MM.1S (cell line): Measurements from ENCODE around the gene EHBP1.
A peak's percentile ranks its signal among the peaks of the same experiment; 100 is the strongest.
"Not testable (repeated sequence)": the region's sequence is repeated elsewhere in the genome, so short reads cannot be mapped to it uniquely, and the experiment has no call there.

Experiments
- DNase-seq: peaks from one replicate; pipeline ENCODE4 v3.0.0-alpha.2; 2015
- H2AFZ ChIP-seq: fragments of 300-600 bp; sonication (generic); 2 replicates; pipeline ENCODE4 v1.6.0; 2016; ENCODE audit warnings: antibody characterized with exemption, low read length
- H3F3A ChIP-seq: fragments of 300-600 bp; sonication (generic); 2 replicates; pipeline ENCODE4 v1.6.1; 2016; ENCODE audit warnings: mild to moderate bottlenecking, antibody characterized with exemption, low read length, moderate library complexity, mixed read lengths; ENCODE audit not compliant: insufficient read depth
- H3K27ac ChIP-seq: fragments of 300-600 bp; sonication (generic); 2 replicates; pipeline ENCODE4 v1.5.1; 2016; ENCODE audit warnings: mild to moderate bottlenecking, low read length
- H3K27me3 ChIP-seq: fragments of 300-600 bp; sonication (generic); replicated peaks from 2 replicates; pipeline ENCODE4 v1.6.0; 2016; ENCODE audit warnings: low read length; ENCODE audit not compliant: insufficient read depth
- H3K36me3 ChIP-seq: fragments of 300-600 bp; sonication (generic); replicated peaks from 2 replicates; pipeline ENCODE4 v1.6.1; 2016; ENCODE audit warnings: mild to moderate bottlenecking, low read length, mixed read lengths; ENCODE audit not compliant: insufficient read depth
- H3K4me1 ChIP-seq: fragments of 300-600 bp; sonication (generic); 2 replicates; pipeline ENCODE4 v1.6.1; 2016; ENCODE audit warnings: low read length, mixed read lengths
- H3K4me2 ChIP-seq: fragments of 300-600 bp; sonication (generic); 2 replicates; pipeline ENCODE4 v1.6.0; 2016; ENCODE audit warnings: low read depth, low read length
- H3K4me3 ChIP-seq: fragments of 300-600 bp; sonication (generic); 2 replicates; pipeline ENCODE4 v1.5.1; 2016; ENCODE audit warnings: low read length, mixed read lengths
- H3K79me2 ChIP-seq: fragments of 300-600 bp; sonication (generic); 2 replicates; pipeline ENCODE4 v1.6.1; 2016; ENCODE audit warnings: mixed run types, low read length, mixed read lengths
- H3K9ac ChIP-seq: fragments of 300-600 bp; sonication (generic); 2 replicates; pipeline ENCODE4 v1.6.1; 2016; ENCODE audit warnings: low read length, mixed read lengths
- H3K9me2 ChIP-seq: fragments of 300-600 bp; sonication (generic); replicated peaks from 2 replicates; pipeline ENCODE4 v1.6.1; 2016; ENCODE audit warnings: mild to moderate bottlenecking, low read length, mixed read lengths; ENCODE audit not compliant: insufficient read depth
- H3K9me3 ChIP-seq: fragments of 300-600 bp; sonication (generic); replicated peaks from 2 replicates; pipeline ENCODE4 v1.6.1; 2016; ENCODE audit warnings: mild to moderate bottlenecking, low read length, mixed read lengths; ENCODE audit not compliant: insufficient read depth
- H4K20me1 ChIP-seq: fragments of 300-600 bp; sonication (generic); 2 replicates; pipeline ENCODE4 v1.6.1; 2016; ENCODE audit warnings: mild to moderate bottlenecking, low read length, moderate library complexity, mixed read lengths; ENCODE audit not compliant: insufficient read depth
- EZH2 ChIP-seq: fragments of 300-600 bp; sonication (generic); optimal IDR thresholded peaks from 2 replicates; pipeline ENCODE3; 2017; ENCODE audit warnings: low read depth, mild to moderate bottlenecking, antibody characterized with exemption, low read length, mixed read lengths
- EZH2phosphoT487 ChIP-seq: fragments of 300-600 bp; sonication (generic); IDR thresholded peaks from 2 replicates; pipeline ENCODE4 v1.6.1; 2018; ENCODE audit warnings: antibody characterized with exemption, low read length
- TF ChIP-seq, protein P1 (sequence below): fragments of 300-600 bp; sonication (generic); IDR thresholded peaks from 2 replicates; pipeline ENCODE4 v1.5.1; 2016; ENCODE audit warnings: antibody characterized with exemption, low read length, mixed read lengths

The EHBP1 gene

DNA sequence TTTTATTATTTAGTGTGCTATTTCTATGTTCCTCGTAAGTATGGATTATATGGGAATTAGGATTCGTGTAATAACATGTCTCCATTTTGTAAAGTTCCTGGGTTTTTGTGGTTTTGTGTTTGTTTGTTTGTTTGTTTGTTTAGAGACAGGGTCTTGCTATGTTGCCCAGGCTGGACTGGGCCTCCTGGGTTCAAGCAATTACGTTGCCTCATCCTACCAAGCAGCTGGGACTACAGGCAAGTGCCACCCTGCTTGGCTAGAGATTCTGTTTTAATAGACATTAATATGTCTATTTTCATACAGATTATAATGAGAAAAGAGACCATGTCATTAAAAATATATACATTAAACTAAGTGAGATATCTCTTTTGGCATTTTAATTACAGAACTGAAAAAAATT is 309.9 kb downstream of the EHBP1 start:
- Histone ChIP-seq H3K4me3 (no peak overlapping the region), H3K36me3 (no peaks in the 10 kb centered on the region), H3K27ac (no peak overlapping the region), H3K79me2 (no peaks in the 10 kb centered on the region), H2AFZ (no peak overlapping the region), H3K9ac (no peak overlapping the region), H3K9me2 (no peaks in the 10 kb centered on the region), H4K20me1 (no peaks in the 10 kb centered on the region), H3F3A (no peaks in the 10 kb centered on the region), H3K27me3 (no peaks in the 10 kb centered on the region), H3K4me2 (no peak overlapping the region), H3K4me1 (no peaks in the 10 kb centered on the region), H3K9me3 (no peaks in the 10 kb centered on the region)
- no peak for DNase-seq
- TF ChIP-seq EZH2 (no peak), EZH2phosphoT487 (no peak)
- TF ChIP-seq, protein P1, sequence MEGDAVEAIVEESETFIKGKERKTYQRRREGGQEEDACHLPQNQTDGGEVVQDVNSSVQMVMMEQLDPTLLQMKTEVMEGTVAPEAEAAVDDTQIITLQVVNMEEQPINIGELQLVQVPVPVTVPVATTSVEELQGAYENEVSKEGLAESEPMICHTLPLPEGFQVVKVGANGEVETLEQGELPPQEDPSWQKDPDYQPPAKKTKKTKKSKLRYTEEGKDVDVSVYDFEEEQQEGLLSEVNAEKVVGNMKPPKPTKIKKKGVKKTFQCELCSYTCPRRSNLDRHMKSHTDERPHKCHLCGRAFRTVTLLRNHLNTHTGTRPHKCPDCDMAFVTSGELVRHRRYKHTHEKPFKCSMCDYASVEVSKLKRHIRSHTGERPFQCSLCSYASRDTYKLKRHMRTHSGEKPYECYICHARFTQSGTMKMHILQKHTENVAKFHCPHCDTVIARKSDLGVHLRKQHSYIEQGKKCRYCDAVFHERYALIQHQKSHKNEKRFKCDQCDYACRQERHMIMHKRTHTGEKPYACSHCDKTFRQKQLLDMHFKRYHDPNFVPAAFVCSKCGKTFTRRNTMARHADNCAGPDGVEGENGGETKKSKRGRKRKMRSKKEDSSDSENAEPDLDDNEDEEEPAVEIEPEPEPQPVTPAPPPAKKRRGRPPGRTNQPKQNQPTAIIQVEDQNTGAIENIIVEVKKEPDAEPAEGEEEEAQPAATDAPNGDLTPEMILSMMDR, result no peak

DNA sequence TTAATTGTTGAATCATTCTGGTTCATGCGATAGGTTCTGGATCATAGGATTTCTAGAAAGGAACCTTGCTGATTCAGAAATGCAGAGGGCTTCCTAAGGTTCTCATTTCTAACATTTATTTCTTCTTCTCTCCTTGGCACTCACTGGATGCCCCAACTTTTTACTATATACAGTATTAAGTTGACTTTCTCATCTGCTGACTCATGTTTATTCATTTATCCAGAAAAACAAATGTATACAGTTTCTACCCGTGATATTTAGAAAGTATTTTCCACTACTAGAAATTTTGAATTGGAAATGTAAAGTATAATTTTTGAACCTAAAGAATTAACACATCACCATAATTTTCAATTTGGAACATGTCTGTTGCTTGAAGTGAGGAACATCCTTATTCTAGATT is 312.9 kb downstream of the EHBP1 start:
- Histone ChIP-seq H3K9me3 (no peaks in the 10 kb centered on the region), H3K9ac (no peak overlapping the region), H3F3A (no peaks in the 10 kb centered on the region), H3K4me3 (no peak overlapping the region), H3K27me3 (no peaks in the 10 kb centered on the region), H3K4me2 (no peak overlapping the region), H3K4me1 (no peaks in the 10 kb centered on the region), H3K9me2 (no peaks in the 10 kb centered on the region), H4K20me1 (no peaks in the 10 kb centered on the region), H2AFZ (no peak overlapping the region), H3K36me3 (no peaks in the 10 kb centered on the region), H3K79me2 (no peaks in the 10 kb centered on the region), H3K27ac (no peak overlapping the region)
- DNase-seq, result no peak
- TF ChIP-seq, protein P1, result no peak
- no peak for TF ChIP-seq EZH2
- no peak for TF ChIP-seq EZH2phosphoT487

DNA sequence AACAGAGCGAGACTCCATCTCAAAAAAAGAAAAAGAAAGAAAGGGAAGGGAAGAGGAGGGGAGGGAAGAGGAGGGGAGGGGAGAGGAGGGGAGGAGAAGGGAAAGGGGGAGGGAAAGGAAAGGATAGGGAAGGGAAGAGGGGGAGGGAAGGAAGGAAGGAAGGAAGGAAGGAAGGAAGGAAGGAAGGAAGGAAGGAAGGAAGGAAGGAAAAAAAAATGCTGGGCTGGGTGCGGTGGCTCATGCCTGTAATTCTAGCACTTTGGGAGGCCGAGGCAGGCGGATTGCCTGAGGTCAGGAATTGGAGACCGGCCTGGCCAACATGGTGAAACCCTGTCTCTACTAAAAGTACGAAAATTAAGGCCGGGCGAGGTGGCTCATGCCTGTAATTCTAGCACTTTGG is 314.2 kb downstream of the EHBP1 start:
- H3K36me3 ChIP-seq, H3F3A ChIP-seq, H3K9me3 ChIP-seq, H3K4me2 ChIP-seq, H3K9ac ChIP-seq, H3K27me3 ChIP-seq, H3K4me3 ChIP-seq, H3K9me2 ChIP-seq, DNase-seq, H3K79me2 ChIP-seq, H3K27ac ChIP-seq, H3K4me1 ChIP-seq, H4K20me1 ChIP-seq, H2AFZ ChIP-seq: not testable (repeated sequence)

DNA sequence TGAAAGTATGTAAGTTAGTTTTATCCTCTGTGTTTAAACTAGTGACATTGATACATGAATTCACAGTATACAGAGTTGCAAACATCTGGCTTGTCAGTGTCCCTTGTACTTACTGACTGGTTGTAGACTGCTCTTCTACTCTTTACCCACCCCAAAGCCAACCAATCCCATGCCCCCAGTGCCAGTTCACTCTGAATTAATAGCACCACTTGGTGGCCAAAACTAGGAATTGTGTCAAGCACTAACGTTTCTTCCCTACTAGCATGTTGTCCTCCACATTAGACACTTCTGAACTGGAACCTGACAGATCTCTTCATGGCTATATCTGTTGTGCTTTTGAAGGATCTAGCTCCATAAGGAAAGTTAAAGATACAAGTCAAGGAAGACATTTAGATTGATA is 317.9 kb downstream of the EHBP1 start:
- Histone ChIP-seq H4K20me1 (no peaks in the 10 kb centered on the region), H3K9me3 (no peaks in the 10 kb centered on the region), H3K36me3 (no peaks in the 10 kb centered on the region), H3K4me3 (no peak overlapping the region), H3F3A (no peaks in the 10 kb centered on the region), H3K27ac (no peak overlapping the region), H3K9me2 (no peaks in the 10 kb centered on the region), H3K27me3 (no peaks in the 10 kb centered on the region), H3K4me1 (no peaks in the 10 kb centered on the region), H3K4me2 (no peak overlapping the region), H3K9ac (no peak overlapping the region), H2AFZ (no peak overlapping the region), H3K79me2 (no peaks in the 10 kb centered on the region)
- no peak for TF ChIP-seq EZH2
- TF ChIP-seq, protein P1, result peak; percentile 42
- peak; percentile 27 for DNase-seq
